NCI-H2196 treated with DMSO at 0.1 percent for 48 hours (cell line): ENCODE data around the gene JMJD1C.

Experiments
- DNase-seq: peaks from one replicate; lab custom pipeline; 2025; ENCODE audit not compliant: unreplicated experiment; lab: John Stamatoyannopoulos, UW

JMJD1C gene

DNA sequence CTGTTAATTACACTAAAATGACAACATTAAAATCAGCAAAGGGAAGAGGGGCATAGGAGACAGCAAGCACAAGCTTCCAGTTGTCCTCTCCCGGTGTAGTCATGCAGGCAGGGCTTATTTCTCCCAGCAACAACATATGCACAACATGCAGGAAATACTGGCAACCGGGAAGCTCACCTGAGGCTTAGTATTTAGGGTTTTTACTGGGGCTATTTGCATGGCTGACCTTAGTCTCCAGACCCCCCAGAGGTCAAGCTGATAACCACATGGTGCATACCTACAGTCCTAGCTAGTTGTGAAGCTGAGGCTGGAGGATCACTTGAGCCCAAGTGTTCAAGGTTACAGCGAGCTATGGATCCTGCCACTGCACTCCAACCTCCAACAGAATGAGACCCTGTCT is 12.8 kb upstream of the JMJD1C start:
- no peak for DNase-seq

DNA sequence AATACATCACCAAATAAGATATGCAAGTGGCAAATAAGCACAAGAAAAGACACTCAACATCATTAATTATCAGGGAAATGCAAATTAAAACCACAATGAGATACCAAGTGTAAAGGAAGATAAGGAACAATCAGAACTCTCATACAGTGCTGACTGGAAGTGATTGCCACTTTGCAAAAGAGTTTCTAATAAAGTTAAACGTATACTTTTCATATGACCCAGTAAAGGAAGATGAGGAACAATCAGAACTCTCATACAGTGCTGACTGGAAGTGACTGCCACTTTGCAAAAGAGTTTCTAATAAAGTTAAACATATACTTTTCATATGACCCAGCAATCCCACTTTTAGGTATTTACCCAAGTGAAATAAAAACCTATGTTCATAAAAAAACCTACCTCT is 12.2 kb upstream of the JMJD1C start:
- no peak for DNase-seq

DNA sequence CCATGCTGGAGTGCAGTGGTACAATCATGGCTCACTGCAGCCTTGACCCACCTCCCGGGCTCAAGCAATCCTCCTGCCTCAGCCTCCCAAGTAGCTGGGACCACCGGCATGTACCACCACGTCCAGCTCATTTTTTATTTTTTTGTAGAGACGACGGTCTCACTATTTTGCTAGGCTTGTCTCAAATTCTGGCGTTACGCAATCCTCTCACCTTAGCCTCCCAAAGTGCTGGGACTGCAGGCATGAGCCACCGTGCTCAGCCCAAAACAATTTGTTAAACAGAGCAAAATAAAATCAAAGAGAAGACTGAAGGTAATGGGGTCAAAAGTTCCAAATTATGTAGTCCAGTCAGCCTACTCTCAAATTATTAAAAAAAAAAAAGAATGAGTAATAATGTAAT is 8.7 kb upstream of the JMJD1C start:
- DNase-seq = no peak

DNA sequence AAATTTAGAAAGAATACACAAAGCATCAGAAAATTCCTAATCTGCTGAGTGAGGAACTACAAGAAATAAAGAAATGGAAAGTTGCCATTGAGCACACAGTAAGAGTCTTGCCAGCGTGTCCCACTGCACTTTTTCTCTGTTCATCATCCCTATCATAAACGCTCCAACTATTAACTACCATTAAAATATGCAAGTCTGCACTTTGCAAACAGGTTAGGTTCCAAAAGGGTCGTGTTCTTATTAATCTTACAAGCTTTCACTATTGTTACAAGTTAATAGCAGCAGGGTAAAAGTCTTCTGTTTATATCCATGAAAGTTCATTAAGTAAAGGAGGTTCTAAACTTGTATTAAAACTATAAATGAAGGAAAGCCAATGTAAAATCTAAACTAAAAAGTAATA is 5.2 kb upstream of the JMJD1C start:
- DNase-seq = no peak

DNA sequence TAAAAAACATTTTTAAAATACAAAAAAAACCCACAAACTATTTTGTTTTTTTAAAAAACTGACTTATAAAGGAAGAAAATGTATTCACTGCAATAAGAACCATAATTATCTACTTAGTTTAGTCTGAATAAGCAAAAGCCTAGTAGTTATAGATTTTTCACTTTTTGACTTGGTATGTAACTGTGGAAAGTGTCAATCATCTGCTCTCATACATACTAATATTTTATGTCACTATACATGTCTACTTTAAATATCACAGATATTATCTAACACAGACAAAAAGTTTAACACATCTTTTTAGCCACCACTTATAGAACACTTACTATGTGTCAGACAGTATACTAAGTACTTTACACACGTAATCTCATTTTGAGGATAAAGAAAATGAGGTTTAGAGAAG is 3.2 kb upstream of the JMJD1C start:
- no peak for DNase-seq

DNA sequence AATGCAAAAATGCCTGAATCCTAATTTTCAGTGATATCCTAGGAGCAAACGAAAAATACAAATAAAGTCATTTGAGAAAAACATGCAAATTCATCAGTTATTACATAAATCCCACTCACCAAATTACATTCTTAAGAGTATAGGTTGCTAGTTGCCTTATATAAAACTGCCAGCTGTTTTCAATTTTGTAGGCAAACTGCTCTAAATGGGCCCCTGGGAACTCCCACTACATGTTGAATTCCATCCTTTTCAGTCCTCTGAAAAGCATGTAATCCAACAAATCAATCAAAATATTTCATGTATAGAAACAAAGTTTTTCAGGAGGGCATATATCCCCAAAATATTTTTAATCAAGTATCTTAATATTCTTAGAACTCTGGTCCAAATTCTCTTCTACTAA is 2.1 kb upstream of the JMJD1C start:
- DNase-seq = no peak

DNA sequence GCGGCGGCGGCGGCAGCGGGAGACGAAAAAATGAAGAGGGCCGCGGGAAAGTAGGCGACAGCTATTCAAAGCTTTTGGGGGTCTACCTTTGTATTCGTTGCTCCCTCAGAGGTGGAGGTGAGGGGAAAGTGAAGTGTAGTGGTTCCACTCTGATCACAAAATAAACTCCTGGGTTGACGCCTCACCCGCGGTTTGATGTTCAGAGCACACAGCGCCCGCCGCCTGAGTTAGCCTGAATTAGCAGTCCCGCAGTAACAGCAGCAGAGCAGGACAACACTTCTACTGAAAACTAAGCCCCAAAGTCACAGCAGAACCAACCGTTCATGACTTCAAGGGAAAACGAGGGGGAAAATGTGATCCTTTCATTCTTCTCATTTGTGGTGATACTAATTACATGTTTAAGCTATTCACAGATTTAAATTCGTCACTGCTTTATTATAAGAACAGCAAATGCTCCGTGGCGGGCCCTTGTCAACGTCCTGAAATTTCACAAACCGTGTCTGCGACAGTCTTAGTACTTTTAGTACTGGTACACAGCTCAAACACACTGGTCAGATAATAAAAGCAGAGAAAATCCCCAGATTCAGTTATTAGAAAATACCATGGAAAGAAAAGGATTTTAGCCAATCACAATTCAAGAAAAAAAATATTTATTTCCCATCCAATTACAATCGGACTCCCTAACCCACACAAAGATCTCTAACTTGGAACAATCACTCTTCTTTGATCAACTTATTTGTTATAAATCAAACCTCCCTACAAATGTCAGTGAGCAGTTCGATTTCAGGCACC is 563 bp upstream of the JMJD1C start:
- no peak for DNase-seq

DNA sequence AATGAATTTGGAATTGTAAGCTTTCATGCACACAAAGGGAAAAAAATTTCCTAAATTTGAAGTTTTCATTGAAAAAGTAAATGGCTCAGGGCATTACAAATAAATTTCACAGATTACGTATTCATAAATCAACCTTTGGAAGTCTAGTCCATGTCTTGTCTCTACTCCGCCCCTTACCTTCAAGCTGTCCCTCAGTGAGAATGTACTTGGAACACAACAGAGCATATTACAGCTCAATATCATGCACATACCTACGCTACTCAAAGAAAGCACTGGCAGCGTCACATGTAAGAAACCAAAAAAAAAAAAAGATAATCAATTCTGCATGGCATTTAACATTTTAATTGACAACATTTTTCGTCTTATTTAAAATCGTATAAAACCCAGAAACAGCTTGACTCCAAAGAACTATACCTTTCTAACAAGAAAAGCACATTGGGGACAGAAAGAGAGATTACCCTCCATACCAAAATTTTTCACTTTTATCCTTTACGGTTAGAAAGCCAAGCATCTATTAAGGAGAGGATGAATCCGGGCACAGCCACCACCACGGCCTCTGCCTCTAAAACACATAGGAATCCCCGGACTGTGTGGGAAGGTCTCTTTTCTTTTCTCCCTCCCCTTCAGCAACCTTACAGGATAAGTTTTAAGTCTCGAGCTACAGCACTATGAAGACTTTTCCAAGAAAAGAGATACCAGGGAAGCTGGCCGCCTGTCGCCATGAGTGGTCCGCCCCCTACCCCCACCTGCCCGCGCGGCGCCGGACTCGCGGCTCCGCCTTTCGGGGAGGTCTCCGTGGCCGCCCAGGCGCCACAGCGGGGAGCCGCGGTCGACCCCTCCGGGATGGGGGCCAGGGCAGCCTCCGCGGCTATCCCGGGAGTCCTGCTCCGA is 1.1 kb downstream of the JMJD1C start:
- DNase-seq = no peak

DNA sequence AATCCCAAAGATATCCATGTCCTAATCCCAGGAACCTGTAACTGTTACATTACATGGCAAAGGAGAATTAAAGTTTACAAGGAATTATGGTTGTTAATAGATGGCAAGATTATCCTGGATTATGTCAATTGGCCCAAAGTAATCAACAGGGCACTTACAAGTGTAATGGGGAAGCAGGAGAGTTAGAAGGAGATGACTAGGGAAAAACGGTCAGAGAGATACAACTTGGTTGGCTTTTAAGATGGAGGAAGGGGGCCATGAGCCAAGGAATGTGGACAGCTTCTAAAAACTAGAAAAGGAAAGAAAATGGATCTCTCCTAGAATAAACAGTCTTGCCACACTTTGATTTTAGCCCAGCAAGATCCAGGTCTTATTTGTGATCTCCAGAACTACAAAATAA is 3.3 kb downstream of the JMJD1C start:
- DNase-seq = no peak

DNA sequence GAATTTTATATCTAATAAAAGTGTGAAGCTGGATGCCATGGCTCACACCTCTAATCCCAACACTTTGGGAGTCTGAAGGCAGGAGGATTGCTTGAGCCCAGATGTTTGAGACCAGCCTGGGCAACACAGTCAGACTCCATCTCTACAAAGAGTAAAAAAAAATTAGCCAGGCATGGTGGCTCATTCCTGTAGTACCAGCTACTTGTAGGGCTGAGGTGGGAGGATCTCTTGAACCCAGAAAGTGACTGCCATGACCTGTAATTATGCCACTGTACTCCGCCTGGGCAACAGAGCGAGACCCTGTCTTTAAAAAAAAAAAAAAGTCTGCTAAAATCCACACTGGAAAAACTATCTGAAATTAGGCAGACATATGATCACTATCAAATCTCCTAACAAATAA is 7.6 kb downstream of the JMJD1C start:
- no peak for DNase-seq

DNA sequence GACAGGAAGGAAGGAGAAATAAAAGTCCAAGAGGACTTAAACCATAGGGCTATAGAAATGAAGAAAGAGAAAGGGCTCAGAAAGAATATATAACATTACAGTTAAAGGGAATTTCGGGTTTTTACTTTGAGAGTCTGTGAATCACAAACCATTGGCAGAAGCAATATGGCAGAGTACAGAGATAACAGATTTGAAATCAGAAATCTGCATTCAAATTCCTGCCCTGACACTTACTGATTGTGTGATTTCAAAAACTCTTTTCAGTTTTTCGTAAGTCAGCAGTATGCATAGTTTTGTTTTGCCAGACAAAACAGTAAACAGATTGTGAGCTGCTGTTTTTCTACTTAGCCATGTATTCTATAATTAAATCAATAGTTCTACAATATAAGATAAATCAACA is 8.2 kb downstream of the JMJD1C start:
- no peak for DNase-seq

DNA sequence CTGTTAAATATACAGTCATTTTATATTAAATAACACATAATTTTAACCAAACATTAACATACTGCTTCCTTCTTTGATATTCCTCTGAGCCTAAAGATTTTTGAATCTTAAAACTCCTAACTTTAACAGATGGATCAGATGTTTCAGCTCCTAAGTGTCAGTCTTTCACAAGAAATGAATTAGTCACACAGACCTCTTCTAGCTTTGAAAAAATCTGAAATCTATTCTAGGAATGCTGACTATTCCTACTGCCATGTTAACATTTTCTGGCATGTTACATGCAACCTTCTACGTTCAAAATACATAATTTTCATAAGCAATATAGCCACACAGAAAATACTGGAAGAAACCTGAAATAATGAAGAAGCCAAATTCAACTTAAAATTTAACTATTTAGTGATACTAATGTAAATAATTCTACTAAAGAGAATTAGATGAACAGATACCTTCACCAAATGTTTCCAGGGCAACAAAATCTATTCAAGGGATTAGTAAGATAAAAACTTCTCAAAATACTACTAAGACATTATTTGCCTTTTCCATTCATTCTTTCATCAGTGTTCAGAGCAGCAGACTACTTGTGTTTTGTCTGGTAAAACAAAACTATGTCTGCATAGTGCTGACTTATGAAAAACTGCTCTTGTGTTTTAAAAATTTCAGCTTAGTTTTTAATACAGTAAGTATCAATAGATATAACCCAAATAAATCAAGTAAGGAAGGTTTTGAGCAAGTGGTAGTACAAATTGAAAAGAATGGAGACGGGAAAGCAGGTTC is 9.2 kb downstream of the JMJD1C start:
- no peak for DNase-seq

DNA sequence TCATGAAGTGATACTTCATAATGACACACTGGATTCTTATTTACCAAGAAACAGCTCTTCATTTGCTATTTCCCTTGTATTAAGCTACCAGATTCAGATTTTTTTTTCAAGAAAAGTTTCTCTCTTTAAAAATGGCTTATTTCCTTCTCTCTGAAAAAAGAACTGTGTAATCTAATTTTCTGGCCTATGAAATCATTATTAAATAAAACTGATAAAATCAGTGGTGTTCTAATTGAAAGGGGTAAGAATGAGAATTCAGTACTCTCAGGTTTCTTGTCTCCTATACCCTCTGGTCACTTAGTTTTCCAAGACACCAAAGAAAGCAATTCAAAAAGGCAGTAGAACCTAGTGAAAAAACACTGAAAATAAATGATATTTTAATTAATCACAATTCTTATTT is 10.3 kb downstream of the JMJD1C start:
- no peak for DNase-seq

DNA sequence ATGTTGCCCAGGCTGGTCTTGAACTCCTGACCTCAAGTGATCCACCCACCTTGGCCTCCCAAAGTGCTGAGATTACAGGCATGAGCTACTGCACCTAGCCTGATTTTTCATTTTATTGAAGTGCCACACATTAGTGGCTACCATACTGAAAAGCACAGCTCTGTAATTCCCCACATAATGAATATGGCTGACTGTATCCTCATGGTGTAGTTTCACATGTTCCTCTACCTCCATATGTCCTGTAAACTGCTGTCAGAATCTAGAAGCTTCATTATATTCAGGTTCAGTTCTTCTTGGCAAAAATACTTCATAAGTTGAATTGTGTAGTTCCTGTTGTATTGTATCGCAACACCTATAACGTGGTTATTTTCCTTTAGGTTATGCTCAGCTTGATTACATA is 11.1 kb downstream of the JMJD1C start:
- DNase-seq = no peak

DNA sequence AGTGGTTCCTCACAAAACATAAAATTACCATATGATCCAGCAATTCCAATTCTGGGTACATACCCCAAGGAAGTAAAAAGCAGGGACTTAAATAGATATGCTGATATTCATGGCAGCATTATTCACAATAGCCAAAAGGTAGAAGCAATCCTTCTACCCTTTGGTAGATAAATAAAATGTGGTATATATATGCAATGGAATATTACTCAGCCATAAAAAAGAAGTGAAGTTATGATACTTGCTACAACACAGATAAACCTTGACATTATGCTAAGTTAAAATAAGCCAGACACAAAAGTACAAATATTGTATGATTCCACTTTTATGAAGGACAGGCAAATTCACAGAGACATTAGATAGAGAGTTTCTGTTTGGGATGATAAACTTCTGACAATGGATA is 13.3 kb downstream of the JMJD1C start:
- no peak for DNase-seq

DNA sequence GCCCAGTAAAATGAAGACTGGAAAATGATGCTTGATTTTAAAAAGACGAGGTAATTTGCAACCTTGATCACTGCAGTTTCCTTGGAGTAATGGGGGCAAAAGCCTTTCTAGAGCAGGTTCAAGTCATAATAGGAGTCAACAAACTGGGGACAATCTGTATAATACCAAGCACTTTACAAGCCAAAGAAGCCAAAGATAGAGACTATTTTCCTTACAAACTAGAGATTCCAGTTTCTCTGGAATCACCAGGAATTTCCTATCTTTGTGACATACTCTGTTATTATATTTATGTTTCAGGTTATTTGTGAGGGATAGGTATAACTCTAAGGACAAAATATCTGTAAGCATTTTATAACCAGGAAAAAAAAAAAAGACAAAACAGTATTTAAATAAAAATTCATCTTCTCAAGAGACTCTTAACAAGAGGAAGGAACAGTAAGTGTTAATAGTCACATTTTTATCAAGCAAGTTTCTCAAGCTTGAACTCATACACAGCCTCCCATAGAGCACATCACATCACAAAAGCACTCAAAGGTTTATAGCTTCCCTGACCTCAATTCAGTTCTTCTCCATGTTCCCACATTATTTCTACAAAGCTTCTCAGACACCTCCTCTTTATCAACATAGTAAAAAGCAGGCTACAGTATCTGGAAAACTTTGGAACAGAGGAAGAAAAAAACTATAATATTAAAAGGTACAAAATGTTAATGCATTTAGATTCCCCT is 18.9 kb downstream of the JMJD1C start:
- DNase-seq = no peak

DNA sequence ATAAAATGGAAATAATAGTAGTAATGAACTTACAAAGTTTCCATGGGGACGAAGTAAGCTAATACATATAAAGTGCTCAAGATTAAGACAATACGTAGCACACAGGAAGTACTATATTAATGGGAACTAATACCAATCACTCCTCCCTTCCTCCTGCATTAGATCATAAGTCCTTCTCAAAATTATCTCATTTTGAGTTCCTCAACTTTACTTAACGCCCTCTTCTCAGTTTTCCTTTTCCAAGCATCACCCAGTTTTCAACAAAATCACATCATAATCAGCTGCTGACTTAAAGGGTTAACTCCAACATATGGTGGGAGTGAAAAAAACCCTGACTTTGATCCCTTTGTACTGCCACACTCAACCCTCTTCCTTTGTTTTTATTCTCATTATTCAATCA is 24.4 kb downstream of the JMJD1C start:
- DNase-seq = no peak

DNA sequence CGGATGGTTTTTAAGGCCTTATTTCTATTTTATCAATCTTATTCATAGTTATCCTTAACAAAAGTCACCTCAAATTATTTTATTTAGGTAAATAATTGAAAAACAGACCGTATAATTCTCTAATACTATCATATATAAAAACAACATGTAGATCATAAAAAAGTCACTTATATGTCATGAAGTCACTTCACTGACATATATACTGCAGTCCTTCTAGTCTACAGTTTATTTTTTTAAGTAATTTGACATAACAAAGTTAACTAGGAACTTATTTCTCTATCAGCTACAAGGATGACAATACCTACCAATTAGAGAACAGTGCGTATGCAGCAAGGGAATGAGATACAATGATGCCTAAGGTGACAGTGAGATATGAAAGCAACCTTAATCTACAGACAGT is 26.2 kb downstream of the JMJD1C start:
- no peak for DNase-seq

DNA sequence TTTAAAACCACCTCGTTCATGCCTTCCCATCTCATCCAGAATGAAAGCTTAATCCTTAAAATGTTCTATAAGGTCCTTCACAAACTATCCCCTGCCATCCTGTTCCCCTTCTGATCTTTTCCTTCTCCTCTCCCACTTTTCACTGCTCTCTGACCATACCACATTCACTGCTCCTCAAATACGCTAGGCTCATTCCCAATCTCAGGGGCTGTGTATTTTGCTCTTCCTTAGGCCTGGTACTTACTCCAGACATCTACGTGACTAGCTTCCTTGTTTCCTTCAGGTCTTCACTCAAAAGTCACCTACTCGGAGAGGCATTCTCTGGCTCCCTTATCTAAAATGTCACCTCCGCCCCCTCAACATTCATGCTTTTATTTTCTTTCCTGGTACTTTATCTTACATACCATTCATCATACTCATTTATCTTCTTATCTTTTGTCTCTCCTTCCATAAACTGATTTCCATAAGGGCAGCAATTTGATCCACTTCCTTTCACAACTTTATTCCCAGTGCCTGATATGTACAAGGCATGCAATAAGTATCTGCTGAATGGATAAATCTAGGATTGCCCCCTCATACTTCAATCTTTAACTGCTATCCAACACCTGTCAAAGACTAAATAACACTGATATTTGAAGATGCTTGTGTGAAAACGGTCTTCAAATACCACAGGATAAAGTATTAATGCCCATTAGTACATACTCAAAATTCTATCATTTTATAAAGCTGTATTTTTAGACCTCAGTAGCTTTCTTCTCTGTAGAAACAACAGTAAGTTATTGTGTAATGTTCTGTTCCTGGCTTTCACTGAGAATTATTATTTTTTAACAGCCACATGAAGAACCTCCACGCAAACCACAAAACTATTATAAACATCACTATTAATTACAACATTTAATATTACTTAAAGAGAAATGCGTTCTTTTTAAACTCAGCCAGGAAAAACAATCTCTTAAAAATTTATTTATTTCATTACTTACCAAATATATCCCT is 27.0 kb downstream of the JMJD1C start:
- no peak for DNase-seq
